HG03139 (cell line): ENCODE results near the gene ATF7IP2.
"Not testable (repeated sequence)": the region's sequence is repeated elsewhere in the genome, so short reads cannot be mapped to it uniquely, and the experiment has no call there.

ENCODE experiments used
- ATAC-seq: cut with Tn5 transposase; IDR thresholded peaks from one replicate; pipeline ENCODE4 v1.9.1; 2021; ENCODE audit not compliant: unreplicated experiment

Gene ATF7IP2

GRCh38 chr16:10441726-10442125, 55.9 kb downstream of the ATF7IP2 start:
- ATAC-seq = no peak

- no peak for ATAC-seq
Observed at GRCh38 chr16:10447289-10447688, 61.4 kb downstream of the ATF7IP2 start.

DNA sequence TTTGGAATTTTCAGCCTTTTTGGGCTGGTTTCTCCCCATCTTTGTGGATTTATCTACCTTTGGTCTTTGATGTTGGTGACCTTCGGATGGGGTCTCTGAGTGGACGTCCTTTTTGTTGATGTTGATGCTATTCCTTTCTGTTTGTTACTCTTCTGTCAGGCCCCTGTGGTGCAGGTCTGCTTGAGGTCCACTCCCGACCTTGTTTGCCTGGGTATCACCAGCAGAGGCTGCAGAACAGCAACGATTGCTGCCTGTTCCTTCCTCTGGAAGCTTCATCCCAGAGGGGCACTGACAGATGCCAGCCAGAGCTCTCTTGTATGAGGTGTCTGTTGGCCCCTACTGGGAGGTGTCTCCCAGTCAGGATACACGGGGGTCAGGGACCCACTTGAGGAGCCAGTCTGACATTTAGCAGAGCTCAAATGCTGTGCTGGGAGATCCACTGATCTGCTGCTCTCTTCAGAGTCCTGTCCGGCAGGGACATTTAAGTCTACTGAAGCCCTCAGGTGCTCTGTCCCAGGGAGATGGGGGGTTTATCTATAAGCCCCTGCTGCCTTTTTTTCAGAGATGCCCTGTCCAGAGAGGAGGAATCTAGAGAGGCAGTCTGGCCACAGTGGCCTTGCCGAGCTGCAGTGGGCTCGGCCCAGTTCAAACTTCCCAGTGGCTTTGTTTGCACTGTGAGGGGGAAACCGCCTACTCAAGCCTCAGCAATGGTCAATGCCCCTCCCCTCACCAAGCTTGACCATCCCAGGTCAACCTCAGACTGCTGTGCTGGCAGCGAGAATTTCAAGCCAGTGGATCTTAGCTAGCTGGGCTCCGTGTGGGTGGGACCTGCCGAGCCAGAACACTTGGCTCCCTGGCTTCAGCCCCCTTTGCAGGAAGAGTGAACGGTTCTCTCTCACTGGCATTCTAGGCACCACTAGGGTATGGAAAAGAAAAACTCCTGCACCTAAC, 66.6 kb downstream of the ATF7IP2 start:
- ATAC-seq = not testable (repeated sequence)

DNA sequence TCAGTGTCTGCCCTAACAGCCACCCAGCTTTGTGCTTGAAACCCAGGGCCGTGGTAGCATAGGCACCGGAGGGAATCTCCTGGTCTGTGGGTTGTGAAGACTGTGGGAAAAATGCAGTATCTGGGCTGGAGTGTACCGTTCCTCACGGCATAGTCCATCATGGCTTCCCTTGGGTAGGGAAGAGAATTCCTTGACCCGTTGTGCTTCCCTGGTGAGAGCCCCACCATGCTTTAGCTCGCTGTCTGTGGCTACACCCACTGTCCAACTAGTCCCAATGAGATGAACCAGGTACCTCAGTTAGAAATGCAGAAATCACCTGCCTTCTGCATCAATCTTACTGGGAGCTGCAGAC, 67.3 kb downstream of the ATF7IP2 start:
- no peak for ATAC-seq

GRCh38 chr16:10465821-10466220, 80.0 kb downstream of the ATF7IP2 start:
- no peak for ATAC-seq

DNA sequence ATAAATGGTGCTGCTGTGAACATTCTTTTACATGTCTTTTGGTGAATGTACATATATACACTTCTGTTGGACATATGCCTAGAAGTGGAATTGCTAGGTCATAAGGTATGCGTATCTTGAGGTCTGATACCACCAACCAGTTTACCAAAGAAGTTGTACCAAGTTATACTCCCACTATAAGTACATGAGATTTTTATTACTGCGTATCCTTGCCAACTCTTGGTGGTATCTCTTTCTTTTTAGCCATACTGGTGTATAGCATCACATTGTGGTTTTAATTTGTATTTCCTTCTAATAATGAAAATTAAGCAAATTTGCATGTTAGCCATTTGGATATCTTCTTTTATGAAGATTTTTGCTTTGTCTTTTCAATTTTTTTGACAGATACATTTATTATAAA, 80.5 kb downstream of the ATF7IP2 start:
- no peak for ATAC-seq

GRCh38 chr16:10466861-10467260, 81.0 kb downstream of the ATF7IP2 start:
- no peak for ATAC-seq

- ATAC-seq = not testable (repeated sequence)
Observed at GRCh38 chr16:10476636-10477035, 90.8 kb downstream of the ATF7IP2 start.

- no peak for ATAC-seq
Observed at GRCh38 chr16:10480151-10480550, 94.3 kb downstream of the ATF7IP2 start.

DNA sequence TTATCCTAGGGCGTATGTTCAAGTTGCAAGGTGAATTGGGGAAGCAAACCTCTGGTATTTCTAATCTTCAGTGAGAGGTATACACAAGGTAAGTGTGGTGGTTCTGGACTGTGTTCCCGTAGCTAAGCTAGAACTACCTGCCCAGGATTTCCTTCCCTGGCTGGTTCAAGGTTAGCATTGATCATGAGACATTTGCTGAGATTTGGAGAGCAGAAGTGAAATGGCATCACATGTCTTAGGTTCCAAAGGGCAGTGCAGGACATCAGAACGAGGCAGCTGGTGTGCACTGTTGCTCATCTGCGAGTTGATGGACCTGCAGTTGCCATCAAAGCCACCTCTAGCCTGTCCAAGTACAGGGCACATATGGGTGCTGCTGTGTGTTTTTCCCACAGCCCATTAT, 99.3 kb downstream of the ATF7IP2 start:
- no peak for ATAC-seq

GRCh38 chr16:10485698-10486382, 100.0 kb downstream of the ATF7IP2 start:
- ATAC-seq = no peak

GRCh38 chr16:10490141-10490540, 104.3 kb downstream of the ATF7IP2 start:
- no peak for ATAC-seq

GRCh38 chr16:10493276-10493675, 107.4 kb downstream of the ATF7IP2 start:
- ATAC-seq = no peak

- ATAC-seq = no peak
Observed at GRCh38 chr16:10494343-10495030, 108.6 kb downstream of the ATF7IP2 start.

DNA sequence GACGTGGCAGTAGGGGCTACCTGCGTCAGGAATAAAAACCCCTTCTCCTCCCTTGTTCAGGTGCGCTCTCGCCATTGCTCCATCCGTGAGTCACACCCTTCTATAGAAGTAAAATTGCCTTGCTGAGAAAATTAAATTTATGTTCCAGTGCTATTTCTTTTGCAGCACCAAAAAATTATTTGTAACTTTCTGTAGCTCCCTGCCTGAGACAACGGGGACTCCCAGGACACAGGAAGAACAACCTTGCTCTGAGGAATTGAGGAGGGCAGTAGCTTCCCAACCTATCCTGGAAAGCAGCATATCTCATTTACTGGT, 109.1 kb downstream of the ATF7IP2 start:
- ATAC-seq = no peak

- ATAC-seq = no peak
Observed at GRCh38 chr16:10497132-10498101, 111.6 kb downstream of the ATF7IP2 start.

DNA sequence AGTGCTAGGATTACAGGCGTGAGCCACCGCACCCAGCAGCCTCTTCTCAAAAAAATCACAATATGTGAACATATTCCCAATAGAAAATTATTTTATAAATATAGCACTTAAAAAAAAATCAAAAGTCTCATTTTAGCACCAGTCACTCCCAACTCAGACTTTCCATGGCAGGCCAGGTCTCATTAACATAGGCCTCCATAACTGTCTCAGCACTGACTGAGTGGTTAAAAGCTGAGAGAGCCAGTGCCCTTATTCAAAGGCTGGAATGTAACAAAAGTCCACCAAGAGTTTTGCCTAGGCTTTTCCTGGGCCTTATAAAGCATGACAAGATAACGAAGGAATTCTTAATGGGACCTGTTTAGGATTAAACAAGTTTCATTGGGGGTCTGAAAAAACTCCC, 114.7 kb downstream of the ATF7IP2 start:
- no peak for ATAC-seq

GRCh38 chr16:10501016-10501607, 115.3 kb downstream of the ATF7IP2 start:
- ATAC-seq = no peak

- ATAC-seq = no peak
Observed at GRCh38 chr16:10502776-10503175, 116.9 kb downstream of the ATF7IP2 start.

DNA sequence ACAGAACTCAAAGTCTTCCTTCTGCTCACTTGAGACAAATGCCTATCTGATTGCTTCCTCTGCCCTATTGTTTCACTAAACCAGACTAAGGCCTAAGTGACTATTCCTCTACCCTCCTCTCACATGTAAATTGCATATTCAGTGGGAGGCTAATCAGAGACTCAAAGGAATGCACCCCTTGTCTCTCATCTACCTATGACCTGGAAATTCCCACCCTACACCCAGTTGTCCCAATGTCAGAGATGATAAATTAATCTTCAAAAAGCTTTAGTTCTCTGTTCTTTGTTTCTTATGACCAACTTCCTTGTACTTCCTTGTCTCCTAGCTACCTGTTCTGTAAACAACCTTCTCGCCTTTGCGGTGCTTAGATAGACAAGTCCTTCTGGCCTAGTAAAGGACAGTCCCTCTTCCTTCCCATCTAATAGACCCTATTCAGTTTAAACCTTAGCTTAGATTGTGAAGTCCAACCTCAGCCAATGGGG, 118.6 kb downstream of the ATF7IP2 start:
- ATAC-seq = no peak
